ENCODE data around the gene CHID1. TPM values are rescaled to one million over a fixed set of nuclear protein-coding genes. Genes with fewer than 3 reads are reported as not detected.

CHID1 gene
- total RNA-seq, 1 donor, result 48.9 TPM

- DNase-seq (ENCODE audit: insufficient read length, low spot score, missing footprints), result no peak
- Histone ChIP-seq H3K27me3 (ENCODE audit: insufficient read depth, low read length) (no peaks in the 10 kb centered on the region), H3K4me3 (ENCODE audit: insufficient read depth, low read length) (no peak overlapping the region)
These were observed 19.6 kb downstream of the CHID1 start for GRCh38 chr11:890794-891540.

GRCh38 chr11:889687-890475, 20.7 kb downstream of the CHID1 start:
- H3K4me3 ChIP-seq (ENCODE audit: insufficient read depth, low read length), result no peak overlapping the region
- H3K9me3 ChIP-seq (ENCODE audit: low read depth, low read length), result no peaks in the 10 kb centered on the region
- H3K4me1 ChIP-seq (ENCODE audit: insufficient read depth, low read length), result no peaks in the 10 kb centered on the region
- H3K27me3 ChIP-seq (ENCODE audit: insufficient read depth, low read length), result no peaks in the 10 kb centered on the region
- no peaks in the 10 kb centered on the region for H3K79me2 ChIP-seq (ENCODE audit: insufficient read depth, low read length)
- DNase-seq (ENCODE audit: insufficient read length, low spot score, missing footprints), result no peak
- peaks cover 2% of the 10 kb centered on the region for H4K20me1 ChIP-seq (ENCODE audit: insufficient read depth, low read length)
- no peak overlapping the region for H2AFZ ChIP-seq (ENCODE audit: low read length)
- no peak overlapping the region for H3K4me2 ChIP-seq (ENCODE audit: insufficient read depth, low read length)
- H3K36me3 ChIP-seq (ENCODE audit: insufficient read depth, low read length), result peaks cover 6% of the 10 kb centered on the region
- H3K27ac ChIP-seq (ENCODE audit: low read depth, low read length), result no peak overlapping the region
- TF ChIP-seq CTCF (IDR thresholded peaks at IDR 0.05; ENCODE audit: extremely low read depth, low read depth, low read length), result no peak

More at GRCh38 chr11:890794-891540, 19.6 kb downstream of the CHID1 start:
- Histone ChIP-seq H4K20me1 (ENCODE audit: insufficient read depth, low read length) (peaks cover 2% of the 10 kb centered on the region), H3K79me2 (ENCODE audit: insufficient read depth, low read length) (no peaks in the 10 kb centered on the region), H3K9me3 (ENCODE audit: low read depth, low read length) (no peaks in the 10 kb centered on the region), H3K27ac (ENCODE audit: low read depth, low read length) (no peak overlapping the region), H2AFZ (ENCODE audit: low read length) (no peak overlapping the region), H3K4me1 (ENCODE audit: insufficient read depth, low read length) (no peaks in the 10 kb centered on the region), H3K36me3 (ENCODE audit: insufficient read depth, low read length) (peaks cover 6% of the 10 kb centered on the region), H3K4me2 (ENCODE audit: insufficient read depth, low read length) (no peak overlapping the region)
- no peak for TF ChIP-seq CTCF (IDR thresholded peaks at IDR 0.05; ENCODE audit: extremely low read depth, low read depth, low read length)

GRCh38 chr11:889257-889656, 21.4 kb downstream of the CHID1 start:
- H3K27me3 ChIP-seq (ENCODE audit: insufficient read depth, low read length), result no peaks in the 10 kb centered on the region
- peaks cover 2% of the 10 kb centered on the region for H4K20me1 ChIP-seq (ENCODE audit: insufficient read depth, low read length)
- no peak overlapping the region for H3K4me3 ChIP-seq (ENCODE audit: insufficient read depth, low read length)
- peaks cover 6% of the 10 kb centered on the region for H3K36me3 ChIP-seq (ENCODE audit: insufficient read depth, low read length)
- no peaks in the 10 kb centered on the region for H3K79me2 ChIP-seq (ENCODE audit: insufficient read depth, low read length)
- no peak overlapping the region for H3K4me2 ChIP-seq (ENCODE audit: insufficient read depth, low read length)
- H3K4me1 ChIP-seq (ENCODE audit: insufficient read depth, low read length), result no peaks in the 10 kb centered on the region
- no peak overlapping the region for H2AFZ ChIP-seq (ENCODE audit: low read length)
- H3K9me3 ChIP-seq (ENCODE audit: low read depth, low read length), result no peaks in the 10 kb centered on the region
- TF ChIP-seq CTCF (IDR thresholded peaks at IDR 0.05; ENCODE audit: extremely low read depth, low read depth, low read length), result no peak
- DNase-seq (ENCODE audit: insufficient read length, low spot score, missing footprints), result no peak
- H3K27ac ChIP-seq (ENCODE audit: low read depth, low read length), result no peak overlapping the region

All from osteoblast (primary cell).